ENCODE data around the gene CMTM5.
"Not testable (repeated sequence)": the region's sequence is repeated elsewhere in the genome, so short reads cannot be mapped to it uniquely, and the experiment has no call there.

Gene CMTM5

GRCh38 chr14:23387916-23388882 lies 11.4 kb downstream of the CMTM5 start:
- Histone ChIP-seq H3K4me3 (ENCODE audit: extremely low read depth, insufficient read depth, low read length, poor library complexity, severe bottlenecking) (no peak overlapping the region), H3K4me1 (ENCODE audit: control insufficient read depth, insufficient read depth, low read length, poor library complexity, severe bottlenecking) (no peaks in the 10 kb centered on the region), H3K27ac (ENCODE audit: low read depth, low read length, severe bottlenecking) (no peak overlapping the region), H3K36me3 (ENCODE audit: control insufficient read depth, insufficient read depth, low read length) (no peaks in the 10 kb centered on the region), H3K9me3 (ENCODE audit: control insufficient read depth, low read length) (no peaks in the 10 kb centered on the region)
- WGBS, 2 experiments (ENCODE audit: insufficient coverage in 2 of 2): 94 to 96% methylated on average over 20 to 22 of the region's 26 CpGs

- Histone ChIP-seq H3K4me3 (ENCODE audit: extremely low read depth, insufficient read depth, low read length, poor library complexity, severe bottlenecking) (no peak overlapping the region), H3K4me1 (ENCODE audit: control insufficient read depth, insufficient read depth, low read length, poor library complexity, severe bottlenecking) (no peaks in the 10 kb centered on the region), H3K27ac (ENCODE audit: low read depth, low read length, severe bottlenecking) (no peak overlapping the region), H3K36me3 (ENCODE audit: control insufficient read depth, insufficient read depth, low read length) (no peaks in the 10 kb centered on the region), H3K9me3 (ENCODE audit: control insufficient read depth, low read length) (no peaks in the 10 kb centered on the region)
- 60 to 78% methylated on average over 1 to 2 of the region's 8 CpGs for WGBS, 2 experiments (ENCODE audit: insufficient coverage in 2 of 2)
Observed at GRCh38 chr14:23388996-23389395, 12.2 kb downstream of the CMTM5 start.

- WGBS, 2 experiments (ENCODE audit: insufficient coverage in 2 of 2): 86 to 92% methylated on average over 8 to 9 of the region's 12 CpGs
- Histone ChIP-seq H3K36me3 (ENCODE audit: control insufficient read depth, insufficient read depth, low read length) (no peaks in the 10 kb centered on the region), H3K4me3 (ENCODE audit: extremely low read depth, insufficient read depth, low read length, poor library complexity, severe bottlenecking) (no peak overlapping the region), H3K9me3 (ENCODE audit: control insufficient read depth, low read length) (no peaks in the 10 kb centered on the region), H3K27ac (ENCODE audit: low read depth, low read length, severe bottlenecking) (no peak overlapping the region), H3K4me1 (ENCODE audit: control insufficient read depth, insufficient read depth, low read length, poor library complexity, severe bottlenecking) (no peaks in the 10 kb centered on the region)
Observed at GRCh38 chr14:23389396-23389795, 12.6 kb downstream of the CMTM5 start.

GRCh38 chr14:23389871-23390270 lies 13.0 kb downstream of the CMTM5 start:
- H3K4me3 ChIP-seq (ENCODE audit: extremely low read depth, insufficient read depth, low read length, poor library complexity, severe bottlenecking); H3K27ac ChIP-seq (ENCODE audit: low read depth, low read length, severe bottlenecking): not testable (repeated sequence)
- 80% methylated on average over 1 of the region's 19 CpGs; no CpG with 5 or more reads in 1 of the 2 experiments for WGBS, 2 experiments (ENCODE audit: insufficient coverage in 2 of 2)

GRCh38 chr14:23392613-23393012 lies 15.8 kb downstream of the CMTM5 start:
- 85 to 88% methylated on average over 4 to 5 of the region's 7 CpGs for WGBS, 2 experiments (ENCODE audit: insufficient coverage in 2 of 2)
- Histone ChIP-seq H3K4me1 (ENCODE audit: control insufficient read depth, insufficient read depth, low read length, poor library complexity, severe bottlenecking) (no peaks in the 10 kb centered on the region), H3K9me3 (ENCODE audit: control insufficient read depth, low read length) (no peaks in the 10 kb centered on the region), H3K4me3 (ENCODE audit: extremely low read depth, insufficient read depth, low read length, poor library complexity, severe bottlenecking) (no peak overlapping the region), H3K27ac (ENCODE audit: low read depth, low read length, severe bottlenecking) (no peak overlapping the region), H3K36me3 (ENCODE audit: control insufficient read depth, insufficient read depth, low read length) (no peaks in the 10 kb centered on the region)

More at GRCh38 chr14:23389871-23390270, 13.0 kb downstream of the CMTM5 start:
- not testable (repeated sequence) for H3K36me3 ChIP-seq (ENCODE audit: control insufficient read depth, insufficient read depth, low read length); H3K4me1 ChIP-seq (ENCODE audit: control insufficient read depth, insufficient read depth, low read length, poor library complexity, severe bottlenecking); H3K9me3 ChIP-seq (ENCODE audit: control insufficient read depth, low read length)

- H3K9me3 ChIP-seq (ENCODE audit: control insufficient read depth, low read length): no peaks in the 10 kb centered on the region
- no peak overlapping the region for H3K4me3 ChIP-seq (ENCODE audit: extremely low read depth, insufficient read depth, low read length, poor library complexity, severe bottlenecking)
- peaks cover 2% of the 10 kb centered on the region for H3K4me1 ChIP-seq (ENCODE audit: control insufficient read depth, insufficient read depth, low read length, poor library complexity, severe bottlenecking)
- no peaks in the 10 kb centered on the region for H3K36me3 ChIP-seq (ENCODE audit: control insufficient read depth, insufficient read depth, low read length)
- no peak overlapping the region for H3K27ac ChIP-seq (ENCODE audit: low read depth, low read length, severe bottlenecking)
- 87 to 95% methylated on average over 7 to 9 of the region's 10 CpGs for WGBS, 2 experiments (ENCODE audit: insufficient coverage in 2 of 2)
Observed at GRCh38 chr14:23396126-23396525, 19.3 kb downstream of the CMTM5 start.

GRCh38 chr14:23396781-23397407 lies 20.0 kb downstream of the CMTM5 start:
- WGBS, 2 experiments (ENCODE audit: insufficient coverage in 2 of 2): 88 to 98% methylated on average over 6 of the region's 10 CpGs
- H3K27ac ChIP-seq (ENCODE audit: low read depth, low read length, severe bottlenecking): no peak overlapping the region
- H3K4me1 ChIP-seq (ENCODE audit: control insufficient read depth, insufficient read depth, low read length, poor library complexity, severe bottlenecking): peaks cover 2% of the 10 kb centered on the region
- no peak overlapping the region for H3K4me3 ChIP-seq (ENCODE audit: extremely low read depth, insufficient read depth, low read length, poor library complexity, severe bottlenecking)
- no peaks in the 10 kb centered on the region for H3K9me3 ChIP-seq (ENCODE audit: control insufficient read depth, low read length)
- H3K36me3 ChIP-seq (ENCODE audit: control insufficient read depth, insufficient read depth, low read length): no peaks in the 10 kb centered on the region

GRCh38 chr14:23398348-23398747 lies 21.5 kb downstream of the CMTM5 start:
- no peak overlapping the region for H3K4me3 ChIP-seq (ENCODE audit: extremely low read depth, insufficient read depth, low read length, poor library complexity, severe bottlenecking)
- 100% methylated on average over 2 to 3 of the region's 4 CpGs for WGBS, 2 experiments (ENCODE audit: insufficient coverage in 2 of 2)
- no peaks in the 10 kb centered on the region for H3K9me3 ChIP-seq (ENCODE audit: control insufficient read depth, low read length)
- no peak overlapping the region for H3K27ac ChIP-seq (ENCODE audit: low read depth, low read length, severe bottlenecking)
- peaks cover 2% of the 10 kb centered on the region for H3K4me1 ChIP-seq (ENCODE audit: control insufficient read depth, insufficient read depth, low read length, poor library complexity, severe bottlenecking)
- no peaks in the 10 kb centered on the region for H3K36me3 ChIP-seq (ENCODE audit: control insufficient read depth, insufficient read depth, low read length)

- Histone ChIP-seq H3K36me3 (ENCODE audit: control insufficient read depth, insufficient read depth, low read length) (no peaks in the 10 kb centered on the region), H3K4me3 (ENCODE audit: extremely low read depth, insufficient read depth, low read length, poor library complexity, severe bottlenecking) (no peak overlapping the region), H3K9me3 (ENCODE audit: control insufficient read depth, low read length) (no peaks in the 10 kb centered on the region), H3K4me1 (ENCODE audit: control insufficient read depth, insufficient read depth, low read length, poor library complexity, severe bottlenecking) (peaks cover 2% of the 10 kb centered on the region), H3K27ac (ENCODE audit: low read depth, low read length, severe bottlenecking) (peak overlapping the region; percentile 10)
- 95 to 100% methylated on average over 2 to 3 of the region's 3 CpGs for WGBS, 2 experiments (ENCODE audit: insufficient coverage in 2 of 2)
Observed at GRCh38 chr14:23399136-23399535, 22.3 kb downstream of the CMTM5 start.

- Histone ChIP-seq H3K9me3 (ENCODE audit: control insufficient read depth, low read length) (no peaks in the 10 kb centered on the region), H3K27ac (ENCODE audit: low read depth, low read length, severe bottlenecking) (peak overlapping the region; percentile 10), H3K4me3 (ENCODE audit: extremely low read depth, insufficient read depth, low read length, poor library complexity, severe bottlenecking) (no peak overlapping the region), H3K4me1 (ENCODE audit: control insufficient read depth, insufficient read depth, low read length, poor library complexity, severe bottlenecking) (peaks cover 2% of the 10 kb centered on the region), H3K36me3 (ENCODE audit: control insufficient read depth, insufficient read depth, low read length) (no peaks in the 10 kb centered on the region)
- 83 to 88% methylated on average over 3 to 4 of the region's 6 CpGs for WGBS, 2 experiments (ENCODE audit: insufficient coverage in 2 of 2)
Observed at GRCh38 chr14:23399591-23399990, 22.7 kb downstream of the CMTM5 start.
